ENCODE measurements around the gene CDC42BPG. TPM values are rescaled to one million over a fixed set of nuclear protein-coding genes. Genes with fewer than 3 reads are reported as not detected.

The CDC42BPG gene
- total RNA-seq, 4 donors from 2014 or later = 0.33 to 0.46 (median 0.39) TPM; not detected in 1

DNA sequence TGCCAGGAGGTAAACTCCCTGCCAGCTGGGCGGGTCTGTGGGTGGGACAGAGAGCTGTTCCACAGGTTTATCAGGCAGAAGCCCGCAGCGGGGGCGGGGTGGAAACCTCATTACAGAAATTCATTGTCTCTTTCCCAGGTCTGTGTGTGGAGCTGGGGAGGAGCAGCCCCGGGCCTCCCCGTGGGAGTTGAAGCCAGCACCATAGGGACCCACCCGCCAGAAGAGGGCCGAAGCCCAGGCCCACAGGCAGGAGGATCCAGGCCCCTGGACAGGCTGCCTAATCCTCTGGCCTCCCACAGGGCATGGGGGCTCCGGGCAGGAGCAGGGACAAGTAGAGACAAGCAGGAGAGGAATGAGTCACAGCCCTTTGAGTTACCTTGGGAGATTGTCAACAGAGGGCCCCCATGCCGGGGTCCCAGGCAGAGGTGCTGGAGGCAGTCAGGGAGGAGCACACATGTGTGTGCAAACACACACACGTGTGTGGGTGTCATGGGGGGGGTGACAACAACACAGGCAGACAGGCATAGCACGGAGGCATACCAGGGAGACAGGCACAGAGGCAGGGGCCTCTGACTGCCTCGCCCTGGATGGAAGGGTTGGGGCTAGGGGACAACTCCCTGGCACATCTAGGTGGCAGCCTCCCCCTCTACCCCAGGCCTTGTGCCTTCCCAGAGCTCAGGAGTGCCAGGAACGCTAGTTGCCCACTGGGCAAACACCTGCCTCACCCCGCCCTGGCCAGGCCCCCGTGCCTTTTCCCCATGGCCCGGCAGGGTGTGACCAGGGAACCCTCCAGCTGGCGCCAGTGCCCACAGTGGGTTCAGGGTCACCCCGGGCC, 1.4 kb downstream of the CDC42BPG start:
- intact Hi-C loops (cut with DNase I) = loop anchor here (10.0 kb wide), 1 partner anchor 172 kb away; the partner anchor contains the start of gene ARL2
- WGBS = 89% methylated on average over 8 of the region's 19 CpGs

GRCh38 chr11:64842366-64842759, 2.1 kb downstream of the CDC42BPG start:
- no peak overlapping the region for H3K4me3 ChIP-seq
- H3K36me3 ChIP-seq = no peaks in the 10 kb centered on the region
- H3K4me1 ChIP-seq = peaks cover 8 to 19% (median 16%) of the 10 kb centered on the region in 4 donors
- no peak for DNase-seq (ENCODE audit: extremely low spot score)
- intact Hi-C loops (cut with DNase I) = loop anchor here (10.0 kb wide), 1 partner anchor 172 kb away; the partner anchor contains the start of gene ARL2
- H3K27me3 ChIP-seq = peaks cover 0 to 8% (median 3%) of the 10 kb centered on the region in 4 donors
- H3K27ac ChIP-seq (replicated peaks in 1 of 4) = no peak overlapping the region
- H3K9me3 ChIP-seq = no peaks in the 10 kb centered on the region
- TF ChIP-seq EP300 (IDR thresholded peaks at IDR 0.05) (no peak), POLR2A (IDR thresholded peaks at IDR 0.05; ENCODE audit: low read depth) (no peak), POLR2AphosphoS5 (IDR thresholded peaks at IDR 0.05) (no peak)
- TF ChIP-seq, protein P1, sequence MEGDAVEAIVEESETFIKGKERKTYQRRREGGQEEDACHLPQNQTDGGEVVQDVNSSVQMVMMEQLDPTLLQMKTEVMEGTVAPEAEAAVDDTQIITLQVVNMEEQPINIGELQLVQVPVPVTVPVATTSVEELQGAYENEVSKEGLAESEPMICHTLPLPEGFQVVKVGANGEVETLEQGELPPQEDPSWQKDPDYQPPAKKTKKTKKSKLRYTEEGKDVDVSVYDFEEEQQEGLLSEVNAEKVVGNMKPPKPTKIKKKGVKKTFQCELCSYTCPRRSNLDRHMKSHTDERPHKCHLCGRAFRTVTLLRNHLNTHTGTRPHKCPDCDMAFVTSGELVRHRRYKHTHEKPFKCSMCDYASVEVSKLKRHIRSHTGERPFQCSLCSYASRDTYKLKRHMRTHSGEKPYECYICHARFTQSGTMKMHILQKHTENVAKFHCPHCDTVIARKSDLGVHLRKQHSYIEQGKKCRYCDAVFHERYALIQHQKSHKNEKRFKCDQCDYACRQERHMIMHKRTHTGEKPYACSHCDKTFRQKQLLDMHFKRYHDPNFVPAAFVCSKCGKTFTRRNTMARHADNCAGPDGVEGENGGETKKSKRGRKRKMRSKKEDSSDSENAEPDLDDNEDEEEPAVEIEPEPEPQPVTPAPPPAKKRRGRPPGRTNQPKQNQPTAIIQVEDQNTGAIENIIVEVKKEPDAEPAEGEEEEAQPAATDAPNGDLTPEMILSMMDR (IDR thresholded peaks at IDR 0.05) = no peak
- 100% methylated on average over 1 of the region's 6 CpGs for WGBS

More for the DNA sequence above, 1.4 kb downstream of the CDC42BPG start:
- TF ChIP-seq POLR2A (IDR thresholded peaks at IDR 0.05; ENCODE audit: low read depth) (no peak), EP300 (IDR thresholded peaks at IDR 0.05) (no peak), POLR2AphosphoS5 (IDR thresholded peaks at IDR 0.05) (no peak)
- TF ChIP-seq, protein P1 (IDR thresholded peaks at IDR 0.05) = no peak
- H3K9me3 ChIP-seq = no peaks in the 10 kb centered on the region
- no peak for DNase-seq (ENCODE audit: extremely low spot score)
- peaks cover 13 to 26% (median 22%) of the 10 kb centered on the region in 4 donors for H3K4me1 ChIP-seq
- H3K27ac ChIP-seq (replicated peaks in 1 of 4) = peak overlapping the region in 1 of 4 donors; percentile 20
- H3K4me3 ChIP-seq = no peak overlapping the region
- no peaks in the 10 kb centered on the region for H3K36me3 ChIP-seq
- peaks cover 0 to 8% (median 3%) of the 10 kb centered on the region in 4 donors for H3K27me3 ChIP-seq

DNA sequence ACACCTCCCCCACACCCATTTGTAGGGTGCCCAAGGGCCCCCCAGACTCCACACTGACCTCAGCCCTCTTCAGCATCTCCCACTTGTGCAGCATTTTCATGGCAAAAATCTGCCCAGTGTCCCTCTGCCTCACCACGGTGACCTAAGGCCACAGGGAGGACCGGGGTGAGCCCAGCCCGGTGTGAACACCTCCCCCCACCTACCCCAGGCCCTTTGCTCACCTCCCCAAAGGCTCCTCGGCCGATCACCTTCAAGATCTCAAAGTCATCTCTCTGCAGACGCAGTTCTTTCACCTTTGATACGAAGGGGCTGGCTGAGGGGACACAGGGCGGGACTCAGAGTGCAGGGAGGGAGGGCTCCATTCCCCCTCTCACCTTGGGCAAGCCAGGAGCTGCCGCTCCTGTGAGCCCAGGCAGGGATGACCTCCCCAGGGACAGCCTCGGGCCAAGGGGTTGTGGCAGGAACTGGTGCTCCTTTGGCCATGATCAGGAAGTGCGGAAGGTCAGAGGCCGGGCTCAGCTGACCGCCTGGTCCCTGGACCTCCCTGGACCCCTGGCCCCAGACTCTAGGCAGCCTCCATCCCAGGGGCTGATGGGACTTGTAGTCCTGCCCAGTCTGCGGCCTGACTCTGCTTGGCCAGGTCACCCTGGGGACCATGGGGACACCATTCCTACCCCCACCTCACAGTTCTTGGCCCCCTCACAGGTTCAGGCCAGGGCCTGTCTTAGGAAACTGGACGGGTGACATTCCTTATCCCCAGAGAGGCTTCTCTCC, 2.7 kb downstream of the CDC42BPG start:
- 96% methylated on average over 8 of the region's 15 CpGs for WGBS
- no peaks in the 10 kb centered on the region for H3K9me3 ChIP-seq

DNA sequence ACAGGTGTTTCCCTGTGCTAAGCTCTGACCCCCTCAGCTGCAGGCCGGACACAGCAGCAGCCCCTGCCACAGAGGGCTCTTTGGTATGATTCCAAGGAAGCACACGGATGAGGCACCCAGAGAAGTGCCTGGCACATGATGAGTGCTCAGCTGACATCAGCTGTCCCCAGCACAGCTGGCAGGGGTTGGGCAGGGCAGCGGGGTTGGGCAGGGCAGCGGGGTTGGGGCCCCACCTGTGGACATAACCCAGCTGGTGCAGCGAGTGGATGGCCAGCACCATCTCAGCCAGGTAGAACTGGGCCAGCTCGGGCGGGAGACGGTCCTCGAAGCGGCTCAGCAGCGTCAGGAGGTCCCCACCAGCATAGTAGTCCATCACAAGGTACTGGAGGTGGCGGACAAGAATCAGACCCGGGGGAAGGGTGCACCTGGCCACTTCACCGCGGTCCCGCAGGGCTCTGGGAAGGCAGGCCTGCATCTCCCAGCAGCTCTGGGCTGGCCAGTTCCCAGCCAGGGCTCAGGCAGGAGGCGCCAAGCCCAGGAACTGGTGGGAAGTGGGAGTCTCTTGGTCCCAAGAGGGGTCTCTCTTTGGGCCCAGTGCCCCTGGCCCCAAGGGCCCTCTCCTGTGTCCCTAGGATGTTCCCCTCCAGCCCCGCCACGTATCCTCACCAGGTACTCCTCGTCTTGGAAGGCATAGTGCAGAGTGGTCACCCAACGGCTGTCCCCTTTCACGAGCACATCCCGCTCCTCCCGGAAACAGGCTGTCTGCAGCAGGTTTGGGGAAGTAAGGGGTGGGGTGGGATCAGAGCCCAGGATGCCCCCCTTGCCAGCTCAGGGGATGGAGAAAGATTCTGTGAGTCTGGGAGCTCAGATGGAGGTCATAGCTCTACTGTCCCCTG, 4.3 kb downstream of the CDC42BPG start:
- peaks cover 0 to 8% (median 3%) of the 10 kb centered on the region in 4 donors for H3K27me3 ChIP-seq
- no peaks in the 10 kb centered on the region for H3K9me3 ChIP-seq
- WGBS = 93% methylated on average over 19 of the region's 24 CpGs
- DNase-seq (ENCODE audit: extremely low spot score) = no peak
- TF ChIP-seq, protein P1 (IDR thresholded peaks at IDR 0.05) = no peak
- no peak for TF ChIP-seq POLR2A (IDR thresholded peaks at IDR 0.05; ENCODE audit: low read depth)
- no peak for TF ChIP-seq EP300 (IDR thresholded peaks at IDR 0.05)
- H3K4me1 ChIP-seq = peaks cover 6 to 13% (median 12%) of the 10 kb centered on the region in 4 donors
- intact Hi-C loops (cut with DNase I) = loop anchor here (10.0 kb wide), 1 partner anchor 175 kb away; the partner anchor contains the start of gene ARL2
- no peaks in the 10 kb centered on the region for H3K36me3 ChIP-seq
- no peak overlapping the region for H3K4me3 ChIP-seq
- H3K27ac ChIP-seq (replicated peaks in 1 of 4) = no peak overlapping the region

More for the DNA sequence above, 2.7 kb downstream of the CDC42BPG start:
- Histone ChIP-seq H3K27ac (replicated peaks in 1 of 4) (no peak overlapping the region), H3K36me3 (no peaks in the 10 kb centered on the region), H3K4me3 (no peak overlapping the region), H3K27me3 (peaks cover 0 to 8% (median 3%) of the 10 kb centered on the region in 4 donors), H3K4me1 (peaks cover 6 to 15% (median 13%) of the 10 kb centered on the region in 4 donors)
- intact Hi-C loops (cut with DNase I) = loop anchor here (10.0 kb wide), 1 partner anchor 173 kb away; the partner anchor contains the start of gene ARL2
- TF ChIP-seq POLR2AphosphoS5 (IDR thresholded peaks at IDR 0.05) (no peak), EP300 (IDR thresholded peaks at IDR 0.05) (no peak)
- no peak for DNase-seq (ENCODE audit: extremely low spot score)

All from esophagus muscularis mucosa (tissue), 4 donors.